Activated CD8-positive, alpha-beta memory T cell treated with anti-CD3 and anti-CD28 coated beads, Interleukin-2, amount 10 ng/mL, durations not matched to agents 7 days and 5 days (primary cell): ENCODE results near the gene CCDC141. TPM values are rescaled to one million over a fixed set of nuclear protein-coding genes. Genes with fewer than 3 reads are reported as not detected.

Source experiments
- total RNA-seq, 2 experiments: library from RNA; stranded (reverse); gene quantifications; one replicate each; pipeline ENCODE4 v1.2.3, GENCODE V29; 2021

CCDC141 gene
- total RNA-seq, 2 experiments from 2014 or later, result 8.8 to 12.5 TPM

Other genes starting within 250 kb of the CCDC141 start
- gene TTN, start 242.7 kb downstream of the CCDC141 start, total RNA-seq, result 10 to 100 TPM in 1 of 2 experiments, 1 to 10 TPM in 1; 7.0 to 11.5 TPM
- 1 to 10 TPM; 4.0 to 7.7 TPM for gene SESTD1, start 214.7 kb upstream of the CCDC141 start, total RNA-seq